GM19023 (cell line): ENCODE measurements around the gene SRGAP2C.
"Not testable (repeated sequence)": the region's sequence is repeated elsewhere in the genome, so short reads cannot be mapped to it uniquely, and the experiment has no call there.

Source experiments
- ATAC-seq: cut with Tn5 transposase; IDR thresholded peaks from one replicate; pipeline ENCODE4 v1.9.1; 2021; ENCODE audit warnings: mild to moderate bottlenecking, moderate library complexity; ENCODE audit not compliant: unreplicated experiment

SRGAP2C gene

DNA sequence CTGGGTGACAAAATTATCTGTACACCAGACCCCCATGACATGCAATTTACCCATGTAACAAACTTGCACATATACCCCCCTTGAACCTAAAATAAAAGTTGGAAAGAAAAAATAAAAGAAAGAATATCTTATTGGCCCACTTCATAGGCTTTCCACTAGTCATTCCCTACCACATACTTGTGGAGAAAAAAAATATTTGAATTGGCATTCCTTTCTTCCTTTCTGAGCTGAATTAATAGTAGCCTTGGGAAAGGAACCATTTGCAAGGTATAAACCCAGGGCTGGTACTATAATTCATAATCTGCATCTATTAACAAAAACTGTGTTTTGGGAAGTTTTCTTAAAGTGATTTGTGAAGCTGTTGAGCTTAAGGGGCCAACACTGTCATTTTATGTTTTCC lies 140.0 kb downstream of the SRGAP2C start:
- ATAC-seq = not testable (repeated sequence)

DNA sequence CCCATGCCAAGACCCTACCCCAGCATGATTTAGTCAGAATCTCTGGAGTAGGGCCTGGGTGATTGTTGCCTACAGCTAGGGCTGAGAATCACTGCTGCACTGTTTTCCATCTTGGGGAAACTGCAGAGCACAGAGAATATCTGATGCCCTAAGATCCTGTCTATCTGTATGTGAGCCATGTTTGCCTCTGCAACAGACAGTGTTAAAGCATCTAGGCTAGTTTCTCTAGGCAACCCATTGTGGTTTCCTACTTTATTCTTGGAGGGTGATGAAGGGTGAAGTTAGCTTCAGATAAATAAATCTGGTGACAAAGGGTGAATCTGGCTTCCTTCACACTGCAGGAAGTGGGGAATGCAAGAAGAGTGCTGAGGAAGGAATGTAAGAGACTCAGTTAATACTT lies 147.4 kb downstream of the SRGAP2C start:
- ATAC-seq = not testable (repeated sequence)

DNA sequence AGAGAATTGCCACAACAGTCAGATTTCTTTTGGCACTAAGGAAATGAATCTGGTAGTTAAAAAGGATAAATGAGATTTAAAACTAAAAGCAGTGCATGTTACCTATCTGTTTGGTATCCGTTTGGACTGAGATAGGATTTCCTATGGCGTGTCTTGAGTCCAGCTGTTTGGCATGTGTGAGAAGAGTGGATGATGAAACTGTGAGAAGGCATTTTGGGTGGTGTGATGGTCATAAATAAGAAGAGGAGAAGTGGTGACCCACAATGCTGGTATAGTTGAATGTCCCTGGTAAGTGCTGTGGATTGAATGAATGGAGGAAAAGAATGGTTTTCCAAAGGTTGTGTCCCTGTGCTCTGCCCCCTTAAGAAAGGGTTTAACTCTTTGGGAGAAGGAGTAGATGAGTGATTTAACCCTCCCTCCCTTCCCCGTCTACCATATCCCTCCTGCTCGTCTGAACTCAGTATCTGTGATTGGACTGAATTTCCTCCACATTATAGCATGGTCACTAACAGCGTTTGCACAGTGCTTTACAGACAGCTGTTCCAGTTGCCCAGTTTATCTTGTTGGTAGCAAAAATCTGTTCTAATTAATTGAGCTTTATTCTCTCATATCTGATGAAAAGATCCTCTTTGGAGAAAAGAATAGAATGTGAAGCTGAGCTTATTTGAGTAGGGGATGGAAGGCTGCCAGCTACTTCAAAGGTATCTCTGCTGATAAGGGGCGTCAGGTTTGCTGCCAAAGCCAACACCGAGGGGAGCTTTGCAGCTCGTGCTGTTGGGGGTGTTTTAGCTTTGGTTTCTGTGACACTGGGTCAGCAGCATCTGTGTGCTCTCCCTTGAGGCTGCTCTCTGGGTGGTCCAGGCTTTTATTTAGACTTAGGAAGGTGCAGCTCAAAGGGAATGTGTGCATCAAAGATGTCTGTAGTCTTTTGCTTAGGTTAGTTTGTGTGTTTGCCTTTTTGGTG lies 148.1 kb downstream of the SRGAP2C start:
- ATAC-seq = not testable (repeated sequence)

DNA sequence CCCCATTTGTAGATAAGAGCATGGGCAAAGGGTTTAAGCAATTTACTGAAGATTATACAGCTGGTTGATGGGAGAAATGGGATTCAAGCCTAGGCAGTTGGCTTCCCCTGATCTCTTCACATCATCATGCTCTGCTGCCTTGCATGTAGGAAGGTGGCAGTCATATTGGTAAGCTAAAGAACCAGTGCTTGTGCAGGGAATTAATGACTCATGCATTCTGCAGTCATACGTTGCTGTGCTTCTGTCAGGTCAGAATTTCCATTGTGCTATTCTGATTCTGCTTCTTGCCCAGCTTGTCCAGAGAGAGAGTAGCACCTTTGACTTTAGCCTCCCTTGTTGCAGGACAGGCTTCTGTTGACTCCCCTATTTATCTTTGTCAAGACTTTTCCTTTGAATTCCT lies 153.2 kb downstream of the SRGAP2C start:
- not testable (repeated sequence) for ATAC-seq

DNA sequence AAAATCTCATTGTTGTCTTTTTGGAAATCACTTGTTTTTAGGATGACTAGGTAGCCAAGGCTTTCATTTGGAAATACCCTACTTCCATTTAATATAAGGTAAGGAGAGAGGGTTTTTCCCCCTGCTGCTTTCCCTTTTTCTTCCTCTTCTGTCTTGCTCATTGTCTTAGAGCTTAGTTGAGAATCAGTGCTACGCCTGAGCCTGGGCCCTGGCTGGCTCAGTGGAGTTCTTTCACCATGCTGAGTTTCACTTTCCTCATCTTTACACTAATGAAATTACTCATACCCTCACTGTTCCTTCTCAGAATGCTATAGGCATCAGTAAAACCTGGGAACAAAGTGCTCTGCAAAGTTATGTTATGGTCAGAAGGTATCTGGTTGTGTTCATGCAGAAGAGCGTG lies 154.8 kb downstream of the SRGAP2C start:
- ATAC-seq = peak; percentile 74

DNA sequence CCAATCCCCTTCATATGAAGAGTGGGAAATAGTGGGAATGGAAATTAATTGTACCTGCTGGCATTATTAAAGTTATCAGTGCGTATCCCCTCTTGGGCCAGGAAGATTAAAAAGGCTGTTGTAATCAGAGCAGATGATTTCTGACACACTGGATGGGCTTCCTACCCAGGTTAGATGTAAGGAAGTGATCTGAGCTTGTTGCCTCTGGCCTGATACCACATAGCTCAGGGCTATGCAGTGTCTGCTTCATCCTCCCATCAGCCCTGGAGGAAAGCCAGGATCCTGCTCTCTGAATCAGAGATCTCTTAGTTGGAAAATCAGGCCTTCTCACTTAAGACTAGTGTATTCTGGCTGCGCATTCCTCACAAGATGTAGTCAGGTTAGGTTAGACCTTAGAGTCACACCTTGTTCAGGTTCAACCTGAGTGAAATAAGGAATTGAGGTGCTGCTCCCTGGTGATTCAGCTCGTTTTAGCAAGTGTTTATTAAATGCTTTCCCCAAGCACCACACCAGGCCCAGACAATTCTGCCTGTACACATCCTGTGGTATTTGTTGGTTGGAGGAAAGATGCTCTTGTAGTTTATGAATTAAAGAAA lies 158.6 kb downstream of the SRGAP2C start:
- ATAC-seq = not testable (repeated sequence)

DNA sequence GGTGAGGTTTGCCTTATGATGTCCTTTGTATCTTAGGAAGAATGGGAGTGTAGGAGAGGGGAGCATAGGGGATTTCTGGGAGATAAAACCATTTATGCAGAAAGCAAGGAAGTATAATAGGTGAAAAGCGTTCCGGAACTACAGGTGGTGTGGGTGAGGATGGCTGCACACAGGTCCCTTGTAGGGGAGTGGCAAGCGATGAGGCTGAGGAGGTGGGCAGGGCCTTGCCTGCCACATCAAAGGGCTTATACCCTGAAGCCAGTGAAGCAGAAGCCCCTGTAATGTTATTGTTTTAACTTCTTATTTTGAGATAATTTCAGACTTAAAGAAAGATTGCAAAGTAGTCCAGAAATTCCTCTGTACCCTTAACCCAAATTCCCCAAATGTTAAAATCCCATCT lies 159.6 kb downstream of the SRGAP2C start:
- not testable (repeated sequence) for ATAC-seq

DNA sequence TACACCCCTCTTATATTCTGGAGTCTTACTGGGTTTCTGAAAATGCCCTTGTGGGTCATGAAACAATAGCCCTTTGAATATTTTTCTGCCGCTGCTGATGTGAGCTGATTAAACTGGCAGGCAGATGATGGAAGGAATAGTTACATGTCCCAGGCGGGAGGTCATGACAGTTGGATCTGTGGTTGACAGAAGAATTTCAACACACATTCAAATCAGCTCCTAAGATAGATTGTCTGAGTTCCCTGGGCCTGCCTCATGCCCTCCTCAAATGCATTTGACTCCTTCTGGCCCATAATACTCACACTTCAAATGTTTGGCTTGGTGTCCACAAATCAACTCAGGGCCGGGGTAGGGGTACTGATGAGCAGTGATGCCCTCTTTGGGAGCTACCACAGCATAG lies 161.9 kb downstream of the SRGAP2C start:
- not testable (repeated sequence) for ATAC-seq

DNA sequence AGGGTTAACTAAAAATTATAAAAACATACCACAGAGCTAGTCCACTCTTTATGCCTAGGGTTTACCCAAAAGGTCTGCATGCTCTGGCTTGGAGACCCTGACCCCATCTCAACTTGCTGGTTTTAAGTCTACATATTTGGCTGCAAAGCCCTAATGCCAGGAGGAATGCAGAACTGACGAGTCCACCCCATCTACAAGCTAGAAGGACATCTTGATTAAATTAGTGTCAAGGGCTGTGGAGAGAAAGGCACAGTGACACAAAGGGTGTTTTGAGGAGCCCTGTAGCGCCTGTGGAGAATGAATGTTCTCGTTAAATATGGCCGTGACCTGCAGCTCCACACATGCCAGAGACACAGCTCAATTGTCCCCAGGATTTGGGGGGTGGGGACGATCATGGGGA lies 162.7 kb downstream of the SRGAP2C start:
- ATAC-seq = not testable (repeated sequence)

DNA sequence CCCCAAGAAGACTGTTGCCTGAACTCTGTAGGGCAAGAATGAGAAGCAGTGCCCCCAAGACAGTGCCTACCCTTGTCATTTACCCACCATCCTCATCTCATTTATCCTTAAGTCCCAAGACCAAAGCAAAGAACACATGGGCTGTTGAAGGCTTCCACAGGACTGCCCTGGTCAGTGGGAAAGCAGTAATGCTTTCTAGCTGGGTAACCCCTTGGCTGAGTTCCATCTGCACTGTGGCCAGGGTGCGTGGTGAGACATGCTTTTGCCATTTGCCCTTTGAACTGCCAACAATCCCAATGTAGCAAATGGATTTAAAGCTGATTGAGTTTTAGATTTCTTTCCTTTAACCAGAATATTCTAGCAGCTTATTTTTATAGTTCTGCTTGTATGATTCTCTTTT lies 163.3 kb downstream of the SRGAP2C start:
- not testable (repeated sequence) for ATAC-seq

DNA sequence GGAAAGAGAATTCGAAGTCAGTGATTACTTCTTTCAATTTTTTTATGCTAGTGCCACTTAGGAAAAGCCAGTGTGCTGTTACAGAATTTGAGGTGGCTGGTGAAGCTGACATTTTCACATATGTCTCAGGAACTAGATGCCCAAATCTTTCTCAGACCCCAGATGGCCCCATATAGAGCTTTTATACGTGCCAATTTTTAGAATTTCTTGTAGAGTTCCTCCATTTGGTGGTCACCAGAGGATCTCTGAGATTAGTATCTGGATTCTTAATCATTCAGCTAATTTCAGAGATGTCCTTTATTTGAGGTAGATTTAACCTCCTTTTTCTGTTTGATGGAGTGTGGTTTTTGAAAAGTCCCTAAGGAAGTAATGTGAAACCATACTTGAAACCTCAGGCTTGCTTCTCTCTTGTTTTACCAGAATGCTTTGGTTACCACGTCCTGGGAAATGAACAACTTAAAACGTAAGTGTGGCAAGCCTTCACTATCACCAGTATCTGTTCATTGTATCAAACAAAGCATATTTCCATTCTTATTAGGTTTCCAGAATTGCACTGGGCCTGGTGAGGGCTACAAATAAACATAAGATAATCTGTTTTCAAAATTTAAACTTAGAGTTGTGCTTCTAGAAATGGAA lies 164.7 kb downstream of the SRGAP2C start:
- ATAC-seq = not testable (repeated sequence)

DNA sequence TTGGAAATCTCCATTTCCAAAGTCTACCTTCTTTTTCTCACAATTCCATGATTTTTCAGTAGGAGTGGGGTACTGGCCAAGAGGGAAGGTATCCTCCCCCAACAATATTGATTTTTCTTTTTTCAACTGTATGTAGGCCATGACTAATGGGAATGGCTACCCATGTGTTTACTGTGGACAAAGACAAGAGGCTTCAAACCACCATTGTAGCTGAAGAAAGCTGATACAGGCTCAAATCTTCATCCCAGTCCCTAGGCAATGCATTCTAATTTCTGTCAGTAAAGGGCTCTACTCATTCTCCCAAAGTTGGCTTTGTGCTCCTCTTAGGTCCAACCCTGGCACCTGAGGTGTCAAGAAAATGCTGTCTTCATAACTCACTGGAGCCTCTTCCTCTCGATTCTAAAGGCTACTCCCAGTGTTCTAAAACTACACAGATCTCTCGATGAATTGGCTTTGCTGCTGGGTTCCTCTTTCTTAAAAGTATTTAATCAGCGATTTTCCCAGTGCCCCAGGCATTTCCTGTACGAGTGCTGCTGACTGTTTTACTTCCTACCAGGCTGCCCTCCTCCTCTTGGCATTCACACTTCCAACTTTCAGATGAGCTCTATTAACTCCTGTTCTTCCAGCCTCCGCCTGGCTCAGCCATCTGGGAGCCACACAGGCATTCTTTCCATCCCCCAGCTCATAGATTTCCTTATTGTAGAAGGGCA lies 171.1 kb downstream of the SRGAP2C start:
- not testable (repeated sequence) for ATAC-seq

DNA sequence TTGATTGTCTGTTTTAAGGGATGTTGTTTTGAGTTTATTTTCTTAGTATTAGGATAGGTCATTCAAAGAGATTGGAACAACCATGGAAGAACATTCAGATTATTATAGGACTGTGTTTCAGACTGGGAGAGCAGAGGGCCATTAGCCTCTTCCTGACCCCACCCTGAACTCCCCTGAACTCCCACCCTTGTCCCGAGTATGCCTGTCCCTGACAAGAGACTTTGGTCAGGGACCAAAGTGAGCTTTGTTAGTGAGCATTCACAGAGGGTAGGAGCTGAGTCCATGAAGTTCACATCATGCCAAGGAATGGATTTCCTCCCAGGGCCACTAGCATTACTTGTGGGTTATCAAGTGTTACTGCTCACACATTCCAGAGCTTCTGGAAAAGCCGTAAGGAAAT lies 172.0 kb downstream of the SRGAP2C start:
- ATAC-seq = not testable (repeated sequence)

DNA sequence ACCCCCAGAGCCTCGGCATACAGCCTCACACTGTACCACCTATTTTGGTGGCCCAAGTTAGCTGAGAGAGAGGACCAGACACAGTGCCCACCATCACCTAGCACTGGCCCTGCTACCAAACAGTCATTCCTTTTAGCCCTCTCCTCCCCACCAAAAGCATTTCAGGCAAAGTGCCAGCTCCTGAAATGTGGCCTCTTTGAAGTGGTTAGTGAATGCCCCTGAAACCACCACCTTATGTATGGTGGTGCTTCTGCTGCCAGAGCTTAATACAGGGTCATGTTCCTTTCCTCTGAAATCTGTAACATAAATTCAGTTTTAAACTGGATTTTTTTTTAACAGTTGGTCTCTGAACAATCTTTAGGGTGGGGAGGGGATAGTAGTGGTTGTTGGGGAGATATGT lies 175.8 kb downstream of the SRGAP2C start:
- not testable (repeated sequence) for ATAC-seq

DNA sequence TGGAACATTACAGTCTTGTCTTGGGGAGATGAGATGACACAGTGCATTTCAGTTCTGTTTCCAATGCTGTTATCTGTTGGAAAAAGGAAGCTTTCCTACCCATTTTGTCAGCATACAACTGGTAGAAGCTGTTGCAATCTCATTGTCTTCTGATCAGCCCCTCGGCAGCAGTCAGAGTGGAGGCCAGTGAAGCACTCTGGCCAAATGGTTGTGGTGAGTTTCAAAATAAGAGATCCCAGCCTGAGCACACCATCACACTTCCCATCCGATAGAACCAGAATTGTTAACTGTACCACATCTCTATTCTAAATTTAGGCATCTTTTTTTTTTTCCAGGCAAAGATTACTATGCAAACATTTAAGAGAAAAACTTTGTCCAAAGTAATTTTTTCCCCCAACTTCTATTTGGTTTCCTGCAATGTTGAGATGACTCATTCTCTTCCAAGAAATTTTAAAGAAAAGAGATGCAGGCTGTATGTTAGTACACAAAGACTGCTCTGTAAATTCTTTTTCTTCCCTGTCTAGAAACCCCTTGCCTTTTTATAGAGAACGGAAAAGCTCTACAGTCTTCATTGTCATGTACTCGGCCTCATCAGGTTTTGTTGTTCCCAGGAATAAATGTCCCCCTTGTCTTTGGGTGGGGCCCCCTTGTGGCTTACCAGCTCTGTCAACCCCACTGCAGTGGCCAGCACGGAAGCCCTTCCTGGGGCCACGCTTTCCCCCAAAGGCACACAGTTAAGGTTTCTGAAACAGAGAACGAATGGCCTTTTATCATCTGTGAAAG lies 176.9 kb downstream of the SRGAP2C start:
- not testable (repeated sequence) for ATAC-seq

DNA sequence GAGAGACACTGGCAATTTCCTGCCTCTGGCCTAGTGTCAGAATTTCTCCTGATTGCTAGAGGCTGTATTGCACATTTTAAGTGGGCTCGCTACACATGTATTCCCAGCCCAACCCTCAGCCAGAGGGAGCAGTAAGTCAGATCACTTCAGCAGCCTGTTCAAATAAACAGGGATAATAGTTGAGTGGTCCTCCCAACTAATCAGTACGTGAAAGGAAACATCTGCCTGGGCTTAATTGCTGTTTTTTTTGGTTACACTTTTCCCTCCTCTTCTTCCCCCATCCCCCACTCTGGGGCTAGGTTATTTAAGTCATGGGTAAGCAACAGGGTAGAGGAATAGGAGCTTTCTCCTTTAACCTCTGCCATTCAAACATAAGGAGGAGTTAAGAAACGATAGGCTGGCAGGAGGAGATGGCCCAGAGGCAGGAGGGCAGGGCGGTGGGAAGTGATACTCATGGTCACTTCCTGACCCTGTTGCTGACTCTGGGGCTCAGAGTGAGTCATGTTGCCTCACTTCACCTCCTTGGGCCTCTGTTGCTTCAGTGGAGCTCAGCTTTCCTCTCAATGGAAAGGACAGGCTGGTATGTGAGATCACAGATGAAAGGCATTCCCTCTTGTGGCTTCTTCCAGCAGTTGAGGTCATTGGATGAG lies 177.6 kb downstream of the SRGAP2C start:
- ATAC-seq = not testable (repeated sequence)

DNA sequence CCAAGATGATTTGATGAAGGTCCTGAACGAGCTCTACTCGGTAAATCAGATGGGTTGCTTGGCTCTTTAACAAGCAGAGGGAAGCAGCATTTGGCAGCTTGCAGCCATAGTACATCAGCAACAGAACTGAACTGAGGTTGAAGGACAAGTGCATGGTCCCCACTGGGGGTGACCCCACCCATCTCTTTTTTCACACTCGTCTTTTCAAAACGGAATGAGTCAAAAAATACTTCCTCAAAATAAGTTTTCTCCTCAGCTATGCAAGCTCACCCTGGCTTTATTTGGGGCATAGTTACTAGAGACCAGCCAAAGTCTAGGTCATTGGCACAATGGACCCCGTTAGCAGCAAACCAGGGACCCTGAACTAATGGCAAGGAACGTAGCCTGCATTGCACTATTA lies 180.5 kb downstream of the SRGAP2C start:
- not testable (repeated sequence) for ATAC-seq

DNA sequence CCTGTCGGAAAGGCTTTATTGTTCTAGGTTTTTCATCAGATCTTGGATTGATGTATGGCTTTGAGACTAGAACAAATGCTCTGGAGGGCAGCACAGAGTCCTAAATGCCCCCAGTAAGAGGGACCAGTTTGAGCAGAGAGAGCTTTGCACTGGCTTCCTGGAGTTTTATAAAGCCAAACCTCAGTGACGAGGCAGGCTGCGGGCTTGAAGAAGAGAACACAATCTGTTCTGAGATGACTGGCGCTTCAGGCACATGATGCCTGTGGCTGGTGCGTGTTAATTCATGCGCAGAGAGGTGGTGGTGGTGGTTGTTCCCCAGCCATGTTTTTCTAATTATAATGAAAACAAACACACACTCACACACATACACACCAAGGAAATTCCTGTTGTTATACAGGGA lies 180.9 kb downstream of the SRGAP2C start:
- ATAC-seq = not testable (repeated sequence)

DNA sequence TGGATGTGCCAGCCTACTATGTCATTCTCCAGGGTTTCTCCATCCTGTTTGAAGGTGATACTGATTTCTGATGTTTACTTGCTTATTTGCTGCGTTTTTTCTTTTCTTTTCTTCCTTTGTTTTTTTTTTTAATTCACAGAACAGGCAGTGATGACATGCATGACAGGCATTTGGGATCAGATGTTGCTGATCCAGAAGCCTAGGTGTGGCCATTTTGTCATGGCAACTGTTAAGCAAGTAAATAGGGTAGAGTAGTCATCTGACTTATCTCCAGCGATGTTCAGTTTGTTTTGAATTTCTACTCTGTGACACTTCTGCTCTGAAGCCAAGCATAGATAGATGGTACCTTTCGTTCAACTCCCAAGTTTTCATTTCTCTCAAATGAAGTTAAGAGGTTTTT lies 181.4 kb downstream of the SRGAP2C start:
- not testable (repeated sequence) for ATAC-seq

DNA sequence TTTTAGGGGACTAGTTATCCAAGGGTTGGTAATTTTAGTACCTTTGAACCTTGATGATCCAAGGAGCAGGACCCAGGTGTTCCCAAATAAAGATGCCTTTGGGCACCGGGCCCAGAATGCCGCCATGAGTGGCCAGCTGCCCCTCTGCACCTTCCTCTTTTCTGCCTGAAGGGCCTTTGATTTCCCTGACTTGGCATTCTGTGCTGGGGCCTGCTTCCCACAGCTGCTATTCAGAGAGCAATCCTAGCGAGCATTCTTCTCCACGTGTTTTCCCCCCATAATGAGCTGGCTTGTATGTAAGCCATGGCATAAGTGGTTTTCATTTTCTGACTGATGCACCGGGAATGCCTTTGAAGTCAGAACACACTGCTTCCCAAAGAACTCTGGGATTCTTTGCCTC lies 184.1 kb downstream of the SRGAP2C start:
- ATAC-seq = not testable (repeated sequence)
